ENCODE data around the gene CHAT. TPM values are rescaled to one million over a fixed set of nuclear protein-coding genes. Genes with fewer than 3 reads are reported as not detected.

CHAT gene
- total and polyA plus RNA-seq, 4 donors = not detected

- H3K4me3 ChIP-seq = no peak overlapping the region
- H3K27me3 ChIP-seq (ENCODE audit: control insufficient read depth in 3 of 3, insufficient read depth in 3 of 3, low read length in 2 of 3) = peaks cover 0 to 46% (median 0%) of the 10 kb centered on the region in 3 donors
- H3K9ac ChIP-seq (ENCODE audit: insufficient read depth in 1 of 2, low read length in 2 of 2) = no peak overlapping the region
- WGBS, 2 donors = 59 to 69% methylated on average over 6 of the region's 6 CpGs
- peak in 1 of 3 donors; percentile 23 for DNase-seq
- peaks cover 0 to 21% (median 0%) of the 10 kb centered on the region in 5 donors for H3K4me1 ChIP-seq (ENCODE audit: control insufficient read depth in 5 of 5, insufficient read depth in 5 of 5, low read length in 5 of 5)
- TF ChIP-seq, protein P1, sequence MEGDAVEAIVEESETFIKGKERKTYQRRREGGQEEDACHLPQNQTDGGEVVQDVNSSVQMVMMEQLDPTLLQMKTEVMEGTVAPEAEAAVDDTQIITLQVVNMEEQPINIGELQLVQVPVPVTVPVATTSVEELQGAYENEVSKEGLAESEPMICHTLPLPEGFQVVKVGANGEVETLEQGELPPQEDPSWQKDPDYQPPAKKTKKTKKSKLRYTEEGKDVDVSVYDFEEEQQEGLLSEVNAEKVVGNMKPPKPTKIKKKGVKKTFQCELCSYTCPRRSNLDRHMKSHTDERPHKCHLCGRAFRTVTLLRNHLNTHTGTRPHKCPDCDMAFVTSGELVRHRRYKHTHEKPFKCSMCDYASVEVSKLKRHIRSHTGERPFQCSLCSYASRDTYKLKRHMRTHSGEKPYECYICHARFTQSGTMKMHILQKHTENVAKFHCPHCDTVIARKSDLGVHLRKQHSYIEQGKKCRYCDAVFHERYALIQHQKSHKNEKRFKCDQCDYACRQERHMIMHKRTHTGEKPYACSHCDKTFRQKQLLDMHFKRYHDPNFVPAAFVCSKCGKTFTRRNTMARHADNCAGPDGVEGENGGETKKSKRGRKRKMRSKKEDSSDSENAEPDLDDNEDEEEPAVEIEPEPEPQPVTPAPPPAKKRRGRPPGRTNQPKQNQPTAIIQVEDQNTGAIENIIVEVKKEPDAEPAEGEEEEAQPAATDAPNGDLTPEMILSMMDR (IDR thresholded peaks at IDR 0.05; ENCODE audit: control extremely low read depth, extremely low read depth) = no peak
- H3K36me3 ChIP-seq (ENCODE audit: control insufficient read depth in 4 of 4, insufficient read depth in 4 of 4, low read length in 4 of 4) = no peaks in the 10 kb centered on the region
- no peak for ATAC-seq (ENCODE audit: insufficient read depth, low FRiP score)
- H3K9me3 ChIP-seq (ENCODE audit: control insufficient read depth in 4 of 4, insufficient read depth in 3 of 4, low read length in 3 of 4) = peaks cover 0 to 2% (median 0%) of the 10 kb centered on the region in 4 donors
- no peak overlapping the region for H3K27ac ChIP-seq (ENCODE audit: low read depth in 1 of 2, low read length in 1 of 2)
These were observed 7.1 kb downstream of the CHAT start for GRCh38 chr10:49620841-49621378.

GRCh38 chr10:49621561-49621960 is 7.7 kb downstream of the CHAT start:
- DNase-seq (no peak), ATAC-seq (ENCODE audit: insufficient read depth, low FRiP score) (no peak)
- Histone ChIP-seq H3K4me3 (no peak overlapping the region), H3K36me3 (ENCODE audit: control insufficient read depth in 4 of 4, insufficient read depth in 4 of 4, low read length in 4 of 4) (no peaks in the 10 kb centered on the region), H3K4me1 (ENCODE audit: control insufficient read depth in 5 of 5, insufficient read depth in 5 of 5, low read length in 5 of 5) (peaks cover 0 to 15% (median 0%) of the 10 kb centered on the region in 5 donors), H3K9me3 (ENCODE audit: control insufficient read depth in 4 of 4, insufficient read depth in 3 of 4, low read length in 3 of 4) (peaks cover 0 to 1% (median 0%) of the 10 kb centered on the region in 4 donors), H3K27me3 (ENCODE audit: control insufficient read depth in 3 of 3, insufficient read depth in 3 of 3, low read length in 2 of 3) (peaks cover 0 to 41% (median 0%) of the 10 kb centered on the region in 3 donors), H3K27ac (ENCODE audit: low read depth in 1 of 2, low read length in 1 of 2) (no peak overlapping the region), H3K9ac (ENCODE audit: insufficient read depth in 1 of 2, low read length in 2 of 2) (no peak overlapping the region)
- TF ChIP-seq, protein P1 (IDR thresholded peaks at IDR 0.05; ENCODE audit: control extremely low read depth, extremely low read depth) = no peak
- 46 to 56% methylated on average over 6 of the region's 6 CpGs for WGBS, 2 donors

- DNase-seq (no peak), ATAC-seq (ENCODE audit: insufficient read depth, low FRiP score) (no peak)
- Histone ChIP-seq H3K4me1 (ENCODE audit: control insufficient read depth in 5 of 5, insufficient read depth in 5 of 5, low read length in 5 of 5) (peaks cover 0 to 5% (median 0%) of the 10 kb centered on the region in 5 donors), H3K36me3 (ENCODE audit: control insufficient read depth in 4 of 4, insufficient read depth in 4 of 4, low read length in 4 of 4) (no peaks in the 10 kb centered on the region), H3K9me3 (ENCODE audit: control insufficient read depth in 4 of 4, insufficient read depth in 3 of 4, low read length in 3 of 4) (peaks cover 0 to 3% (median 0%) of the 10 kb centered on the region in 4 donors), H3K27me3 (ENCODE audit: control insufficient read depth in 3 of 3, insufficient read depth in 3 of 3, low read length in 2 of 3) (peaks cover 0 to 35% (median 0%) of the 10 kb centered on the region in 3 donors), H3K27ac (ENCODE audit: low read depth in 1 of 2, low read length in 1 of 2) (no peak overlapping the region), H3K4me3 (no peak overlapping the region), H3K9ac (ENCODE audit: insufficient read depth in 1 of 2, low read length in 2 of 2) (no peak overlapping the region)
- TF ChIP-seq, protein P1 (IDR thresholded peaks at IDR 0.05; ENCODE audit: control extremely low read depth, extremely low read depth) = no peak
- 70 to 71% methylated on average over 11 of the region's 11 CpGs for WGBS, 2 donors
These were observed 8.9 kb downstream of the CHAT start for GRCh38 chr10:49622426-49623425.

All from lung (tissue), 12 donors.